ENCODE data around the gene MEOX1. TPM values are rescaled to one million over a fixed set of nuclear protein-coding genes. Genes with fewer than 3 reads are reported as not detected.
A peak's percentile ranks its signal among the peaks of the same experiment; 100 is the strongest.

The MEOX1 gene
- total RNA-seq, 1 experiment from 2014 or later, result 0.84 TPM

GRCh38 chr17:43597624-43598356, 63.9 kb downstream of the MEOX1 start:
- no peak for TF ChIP-seq EZH2phosphoT487 (IDR thresholded peaks at IDR 0.05; ENCODE audit: borderline replicate concordance, low read length)
- DNase-seq, result no peak
- Histone ChIP-seq H3K4me2 (ENCODE audit: low read length) (no peak overlapping the region), H3K9me2 (replicated peaks; ENCODE audit: low read length) (no peaks in the 10 kb centered on the region), H3K27me3 (ENCODE audit: low read length) (no peaks in the 10 kb centered on the region), H2AFZ (ENCODE audit: low read length) (no peak overlapping the region), H3F3A (ENCODE audit: low read length, unreplicated experiment) (no peaks in the 10 kb centered on the region), H3K36me3 (ENCODE audit: low read depth, low read length) (no peaks in the 10 kb centered on the region), H3K4me3 (ENCODE audit: low read length) (no peak overlapping the region), H4K20me1 (ENCODE audit: low read length) (no peaks in the 10 kb centered on the region), H3K9me3 (ENCODE audit: low read length) (no peaks in the 10 kb centered on the region), H3K9ac (ENCODE audit: low read length) (no peak overlapping the region), H3K79me2 (ENCODE audit: low read length) (no peaks in the 10 kb centered on the region), H3K4me1 (ENCODE audit: insufficient read depth, low read length) (peaks cover 18% of the 10 kb centered on the region), H3K27ac (ENCODE audit: low read length) (no peak overlapping the region)
- ChIA-PET CTCF (no interaction called here), POLR2A (ENCODE audit: unreplicated experiment) (no interaction called here)
- no TSS peak for BruUV-seq (replicated peaks)
- ATAC-seq, result no peak
- intact Hi-C loops (cut with micrococcal nuclease), result no loop called here

- Histone ChIP-seq H3K27ac (ENCODE audit: low read length) (peak overlapping the region; percentile 65), H3K36me3 (ENCODE audit: low read depth, low read length) (no peaks in the 10 kb centered on the region), H3K4me1 (ENCODE audit: insufficient read depth, low read length) (peaks cover 37% of the 10 kb centered on the region), H3K79me2 (ENCODE audit: low read length) (no peaks in the 10 kb centered on the region), H3K4me3 (ENCODE audit: low read length) (no peak overlapping the region), H3K4me2 (ENCODE audit: low read length) (no peak overlapping the region), H3K9ac (ENCODE audit: low read length) (no peak overlapping the region), H3K27me3 (ENCODE audit: low read length) (no peaks in the 10 kb centered on the region), H4K20me1 (ENCODE audit: low read length) (no peaks in the 10 kb centered on the region), H3F3A (ENCODE audit: low read length, unreplicated experiment) (no peaks in the 10 kb centered on the region), H2AFZ (ENCODE audit: low read length) (peak overlapping the region; percentile 24; the same call in 1 of the 2 replicates), H3K9me3 (ENCODE audit: low read length) (no peaks in the 10 kb centered on the region), H3K9me2 (replicated peaks; ENCODE audit: low read length) (no peaks in the 10 kb centered on the region)
- DNase-seq (peak; percentile 79), ATAC-seq (no peak)
- BruUV-seq (replicated peaks), result no TSS peak
- CTCF ChIA-PET, result no interaction called here
- POLR2A ChIA-PET (ENCODE audit: unreplicated experiment), result no interaction called here
- TF ChIP-seq EZH2phosphoT487 (IDR thresholded peaks at IDR 0.05; ENCODE audit: borderline replicate concordance, low read length) (no peak), EZH2 (IDR thresholded peaks at IDR 0.05; ENCODE audit: low read length, unreplicated experiment) (no peak), CTCF (conservative IDR thresholded peaks at IDR 0.05; ENCODE audit: low read depth, low read length) (no peak)
- intact Hi-C loops (cut with micrococcal nuclease), result no loop called here
Measured at GRCh38 chr17:43595466-43595865, 66.3 kb downstream of the MEOX1 start.

GRCh38 chr17:43591779-43592562, 69.8 kb downstream of the MEOX1 start:
- TF ChIP-seq EZH2 (IDR thresholded peaks at IDR 0.05; ENCODE audit: low read length, unreplicated experiment), result no peak
- peak; percentile 27; the same call in 1 of the 2 replicates for TF ChIP-seq CTCF (conservative IDR thresholded peaks at IDR 0.05; ENCODE audit: low read depth, low read length)
- TF ChIP-seq EZH2phosphoT487 (IDR thresholded peaks at IDR 0.05; ENCODE audit: borderline replicate concordance, low read length), result no peak
- Histone ChIP-seq H3K4me2 (ENCODE audit: low read length) (peak overlapping the region; percentile 78), H3K9ac (ENCODE audit: low read length) (peak overlapping the region; percentile 31), H3K9me3 (ENCODE audit: low read length) (no peaks in the 10 kb centered on the region), H3K36me3 (ENCODE audit: low read depth, low read length) (no peaks in the 10 kb centered on the region), H3F3A (ENCODE audit: low read length, unreplicated experiment) (no peaks in the 10 kb centered on the region), H2AFZ (ENCODE audit: low read length) (peak overlapping the region; percentile 80), H3K27me3 (ENCODE audit: low read length) (no peaks in the 10 kb centered on the region), H3K9me2 (replicated peaks; ENCODE audit: low read length) (no peaks in the 10 kb centered on the region), H4K20me1 (ENCODE audit: low read length) (no peaks in the 10 kb centered on the region), H3K27ac (ENCODE audit: low read length) (peak overlapping the region; percentile 68), H3K4me3 (ENCODE audit: low read length) (peak overlapping the region; percentile 45), H3K79me2 (ENCODE audit: low read length) (no peaks in the 10 kb centered on the region), H3K4me1 (ENCODE audit: insufficient read depth, low read length) (peaks cover 32% of the 10 kb centered on the region)
- POLR2A ChIA-PET (ENCODE audit: unreplicated experiment), result interaction anchor here (0.5 kb wide), 1 partner anchor 17 kb away, joined by 3 read pairs; no protein-coding TSS in a partner anchor
- no TSS peak for BruUV-seq (replicated peaks)
- intact Hi-C loops (cut with micrococcal nuclease), result no loop called here
- DNase-seq, result peak; percentile 86
- CTCF ChIA-PET, result interaction anchor here (0.5 to 0.9 kb wide), 3 partner anchors 18 to 82 kb away, joined by 3 to 4 read pairs (median 3); no protein-coding TSS in a partner anchor
- peak; percentile 87 for ATAC-seq

Data from PC-3 (cell line).